Glomerular visceral epithelial cell (primary cell): Measurements from ENCODE around the gene ENTR1.
"Not testable (repeated sequence)": the region's sequence is repeated elsewhere in the genome, so short reads cannot be mapped to it uniquely, and the experiment has no call there.

ENCODE experiments used
- DNase-seq: peaks from one replicate; pipeline ENCODE4 v3.0.0-alpha.2; 2016; ENCODE audit errors: extremely low spot score

The ENTR1 gene

GRCh38 chr9:136419092-136419420, 8.6 kb upstream of the ENTR1 start:
- no peak for DNase-seq

GRCh38 chr9:136418182-136419091, 8.0 kb upstream of the ENTR1 start:
- no peak for DNase-seq

- DNase-seq: no peak
These were observed 6.5 kb upstream of the ENTR1 start for GRCh38 chr9:136416914-136417313.

- no peak for DNase-seq
These were observed 6.0 kb upstream of the ENTR1 start for GRCh38 chr9:136416427-136416826.

GRCh38 chr9:136412962-136413361, 2.5 kb upstream of the ENTR1 start:
- DNase-seq: no peak

GRCh38 chr9:136411378-136411777, 964 bp upstream of the ENTR1 start:
- no peak for DNase-seq

GRCh38 chr9:136409557-136410455, 608 bp downstream of the ENTR1 start:
- DNase-seq: peak; percentile 40

GRCh38 chr9:136407911-136408310, 2.5 kb downstream of the ENTR1 start:
- DNase-seq: no peak

GRCh38 chr9:136407061-136407460, 3.4 kb downstream of the ENTR1 start:
- not testable (repeated sequence) for DNase-seq

- DNase-seq: not testable (repeated sequence)
These were observed 4.5 kb downstream of the ENTR1 start for GRCh38 chr9:136405904-136406303.

- DNase-seq: no peak
These were observed 4.9 kb downstream of the ENTR1 start for GRCh38 chr9:136405481-136405880.

GRCh38 chr9:136404801-136405136, 5.6 kb downstream of the ENTR1 start:
- no peak for DNase-seq

GRCh38 chr9:136403915-136404800, 6.3 kb downstream of the ENTR1 start:
- DNase-seq: no peak

- no peak for DNase-seq
These were observed 6.9 kb downstream of the ENTR1 start for GRCh38 chr9:136403538-136403914.

- DNase-seq: no peak
These were observed 8.3 kb downstream of the ENTR1 start for GRCh38 chr9:136402067-136402466.

GRCh38 chr9:136401173-136401922, 9.1 kb downstream of the ENTR1 start:
- no peak for DNase-seq

GRCh38 chr9:136400038-136400834, 10.2 kb downstream of the ENTR1 start, which contains the start of gene SNAPC4:
TSS of gene SNAPC4 (minus strand) at chr9:136400170. CDS start at chr9:136398428, 1,742 bp downstream.
- peak; percentile 91 for DNase-seq

- peak; percentile 25 for DNase-seq
These were observed 11.0 kb downstream of the ENTR1 start for GRCh38 chr9:136399176-136400037.

GRCh38 chr9:136398286-136398685, 12.1 kb downstream of the ENTR1 start:
- DNase-seq: no peak
